ENCODE measurements around the gene SMARCC2.
A peak's percentile ranks its signal among the peaks of the same experiment; 100 is the strongest.
"Not testable (repeated sequence)": the region's sequence is repeated elsewhere in the genome, so short reads cannot be mapped to it uniquely, and the experiment has no call there.

The SMARCC2 gene

DNA sequence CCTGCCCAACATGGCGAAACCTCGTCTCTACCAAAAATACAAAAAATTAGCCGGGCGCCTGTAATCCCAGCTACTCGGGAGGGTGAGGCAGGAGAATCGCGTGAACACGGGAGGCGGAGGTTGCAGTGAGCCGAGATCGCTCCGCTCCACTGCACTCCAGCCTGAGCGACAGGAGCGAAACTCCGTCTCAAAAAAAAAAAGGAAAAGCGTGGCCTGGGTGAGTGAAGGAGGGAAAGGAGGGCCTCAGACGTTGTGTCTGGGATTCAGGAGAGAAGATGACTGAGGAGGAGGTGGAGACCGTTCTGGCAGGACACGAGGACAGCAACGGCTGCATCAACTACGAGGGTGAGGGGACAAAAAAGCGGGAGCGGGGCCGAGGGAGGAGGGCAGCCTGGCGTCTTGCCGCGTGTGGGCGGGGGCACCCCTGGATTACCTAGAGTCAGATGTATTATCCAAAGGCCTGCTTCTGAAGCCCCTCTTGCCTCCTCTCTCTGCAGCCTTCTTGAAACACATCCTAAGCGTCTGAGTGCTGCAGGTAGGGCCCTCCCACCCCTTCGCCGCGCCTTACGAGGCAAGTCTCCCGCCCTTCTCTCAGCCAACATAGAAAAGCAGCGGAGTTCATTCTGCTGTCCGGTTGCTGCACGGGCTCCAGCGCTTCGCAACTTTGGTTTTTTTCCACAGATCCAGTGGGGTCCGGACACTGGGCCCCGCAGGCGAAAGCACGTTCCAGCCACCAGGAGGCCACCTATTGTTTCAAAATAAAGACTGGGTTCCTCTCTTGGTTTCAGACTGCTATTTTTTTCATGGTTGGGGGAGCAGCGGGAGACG is 31.9 kb downstream of the SMARCC2 start:
- Histone ChIP-seq H3K27ac (ENCODE audit: low read depth, low read length) (peak overlapping the region; percentile 94), H3K27me3 (ENCODE audit: control insufficient read depth, insufficient read depth, low read length) (no peaks in the 10 kb centered on the region), H3K9ac (ENCODE audit: low read depth, low read length) (peak overlapping the region; percentile 41), H3K9me3 (ENCODE audit: control insufficient read depth, insufficient read depth, low read length) (no peaks in the 10 kb centered on the region), H3K4me1 (ENCODE audit: control insufficient read depth, insufficient read depth, low read length) (peaks cover 32% of the 10 kb centered on the region), H3K4me3 (ENCODE audit: low read depth, low read length) (peak overlapping the region; percentile 55), H3K36me3 (ENCODE audit: control insufficient read depth, insufficient read depth, low read length) (peaks cover 52% of the 10 kb centered on the region)

DNA sequence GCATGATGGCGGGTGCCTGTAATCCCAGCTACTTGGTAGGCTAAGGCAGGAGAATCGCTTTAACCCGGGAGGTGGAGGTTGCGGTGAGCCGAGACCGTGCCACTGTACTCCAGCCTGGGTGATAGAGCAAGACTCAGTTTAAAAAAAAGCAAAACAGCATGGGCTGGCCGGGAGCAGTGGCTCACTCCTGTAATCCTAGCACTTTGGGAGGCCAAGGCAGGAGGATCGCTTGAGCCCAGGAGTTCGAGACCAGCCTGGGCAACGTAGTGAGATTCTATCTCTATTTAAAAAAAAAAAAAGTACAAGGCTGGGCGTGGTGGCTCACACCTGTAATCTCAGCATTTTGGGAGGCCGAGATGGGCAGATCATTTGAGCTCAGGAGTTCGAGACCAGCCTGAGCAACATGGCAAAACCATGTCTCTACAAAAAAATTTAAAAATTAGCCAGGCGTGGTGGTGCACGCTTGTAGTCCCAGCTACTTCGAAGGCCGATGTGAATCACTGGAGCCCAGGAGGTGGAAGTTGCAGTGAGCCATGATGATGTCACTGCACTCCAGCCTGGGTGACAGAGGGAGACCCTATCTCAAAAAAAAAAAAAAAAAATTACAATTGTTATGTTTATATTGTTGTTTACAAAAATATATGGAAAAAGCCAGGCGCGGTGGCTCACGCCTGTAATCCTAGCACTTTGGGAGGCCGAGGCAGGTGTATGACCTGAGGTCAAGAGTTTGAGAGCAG is 32.7 kb downstream of the SMARCC2 start:
- Histone ChIP-seq H3K4me3 (ENCODE audit: low read depth, low read length) (peak overlapping the region; percentile 55; the same call in 1 of the 2 replicates), H3K4me1 (ENCODE audit: control insufficient read depth, insufficient read depth, low read length) (peaks cover 26% of the 10 kb centered on the region), H3K27ac (ENCODE audit: low read depth, low read length) (peak overlapping the region; percentile 94), H3K36me3 (ENCODE audit: control insufficient read depth, insufficient read depth, low read length) (peaks cover 45% of the 10 kb centered on the region)
- not testable (repeated sequence) for H3K9me3 ChIP-seq (ENCODE audit: control insufficient read depth, insufficient read depth, low read length); H3K27me3 ChIP-seq (ENCODE audit: control insufficient read depth, insufficient read depth, low read length); H3K9ac ChIP-seq (ENCODE audit: low read depth, low read length)

DNA sequence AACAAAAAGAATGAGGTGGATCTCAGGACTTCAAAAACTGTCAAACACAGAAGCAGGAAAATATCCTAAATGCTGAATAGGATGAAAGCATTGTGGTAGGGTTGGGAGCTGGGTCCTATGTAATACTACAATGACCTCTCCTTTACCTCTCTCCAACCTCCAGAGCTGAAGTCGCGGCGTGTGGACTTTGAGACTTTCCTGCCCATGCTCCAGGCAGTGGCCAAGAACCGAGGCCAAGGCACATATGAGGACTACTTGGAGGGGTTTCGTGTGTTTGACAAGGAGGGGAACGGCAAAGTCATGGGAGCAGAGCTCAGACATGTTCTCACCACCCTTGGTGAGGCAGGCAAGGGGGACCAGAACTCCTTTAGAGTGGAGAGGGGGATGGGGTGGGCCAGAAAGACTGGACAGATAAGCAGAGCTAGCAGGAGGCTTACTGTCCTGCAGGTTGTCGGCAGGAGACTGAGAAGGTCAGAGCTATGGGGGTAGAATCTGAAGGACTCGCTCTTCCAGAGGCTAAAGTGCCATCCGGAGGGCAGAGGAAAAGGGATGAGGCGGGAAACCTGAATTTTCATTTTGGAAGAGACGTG is 33.9 kb downstream of the SMARCC2 start:
- Histone ChIP-seq H3K27me3 (ENCODE audit: control insufficient read depth, insufficient read depth, low read length) (no peaks in the 10 kb centered on the region), H3K4me3 (ENCODE audit: low read depth, low read length) (no peak overlapping the region), H3K4me1 (ENCODE audit: control insufficient read depth, insufficient read depth, low read length) (peaks cover 22% of the 10 kb centered on the region), H3K27ac (ENCODE audit: low read depth, low read length) (no peak overlapping the region), H3K9me3 (ENCODE audit: control insufficient read depth, insufficient read depth, low read length) (no peaks in the 10 kb centered on the region), H3K9ac (ENCODE audit: low read depth, low read length) (no peak overlapping the region), H3K36me3 (ENCODE audit: control insufficient read depth, insufficient read depth, low read length) (peaks cover 32% of the 10 kb centered on the region)

DNA sequence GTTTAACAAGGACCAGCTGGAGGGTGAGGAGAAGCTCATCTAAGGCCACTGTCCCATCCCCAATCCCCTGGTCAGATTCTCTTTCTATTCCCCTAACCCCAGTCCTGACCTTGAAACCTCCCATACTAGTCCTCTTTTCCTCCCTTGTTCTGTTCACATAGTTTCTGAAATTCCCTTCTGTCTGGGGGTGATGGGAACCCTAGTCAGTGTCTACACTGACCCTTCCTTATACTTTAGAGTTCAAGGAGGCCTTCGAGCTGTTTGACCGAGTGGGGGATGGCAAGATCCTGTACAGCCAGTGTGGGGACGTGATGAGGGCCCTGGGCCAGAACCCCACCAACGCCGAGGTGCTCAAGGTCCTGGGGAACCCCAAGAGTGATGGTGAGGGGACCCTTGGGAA is 34.5 kb downstream of the SMARCC2 start:
- H3K27me3 ChIP-seq (ENCODE audit: control insufficient read depth, insufficient read depth, low read length): no peaks in the 10 kb centered on the region
- H3K4me1 ChIP-seq (ENCODE audit: control insufficient read depth, insufficient read depth, low read length): peaks cover 17% of the 10 kb centered on the region
- H3K27ac ChIP-seq (ENCODE audit: low read depth, low read length): peak overlapping the region; percentile 18
- no peak overlapping the region for H3K4me3 ChIP-seq (ENCODE audit: low read depth, low read length)
- H3K36me3 ChIP-seq (ENCODE audit: control insufficient read depth, insufficient read depth, low read length): peaks cover 30% of the 10 kb centered on the region
- no peaks in the 10 kb centered on the region for H3K9me3 ChIP-seq (ENCODE audit: control insufficient read depth, insufficient read depth, low read length)
- no peak overlapping the region for H3K9ac ChIP-seq (ENCODE audit: low read depth, low read length)

DNA sequence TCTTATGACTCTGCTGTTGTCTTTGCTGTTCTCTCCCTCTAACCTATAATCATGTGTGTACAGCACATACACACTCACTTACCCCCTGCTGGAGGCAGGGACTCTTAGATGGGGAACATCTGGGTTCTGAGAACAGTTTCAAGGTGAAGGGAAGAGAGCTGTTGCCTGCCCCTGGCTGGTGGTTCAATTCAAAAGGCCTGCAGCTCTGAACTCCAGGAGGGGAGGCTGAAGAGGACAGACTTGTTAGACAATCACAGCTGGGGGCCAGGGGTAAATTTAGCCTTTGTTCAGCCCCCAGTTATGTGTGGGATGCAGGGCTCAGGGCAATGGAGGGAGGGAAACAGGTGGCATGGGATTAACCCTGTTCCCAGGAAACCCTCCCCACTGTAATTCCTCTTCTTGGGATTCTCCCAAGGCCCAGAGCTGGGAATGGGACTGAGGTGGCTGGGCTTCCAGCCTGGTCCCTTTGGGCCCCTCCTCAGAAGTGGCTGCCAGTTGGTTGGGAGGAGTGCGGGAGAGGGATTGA is 35.0 kb downstream of the SMARCC2 start:
- Histone ChIP-seq H3K4me1 (ENCODE audit: control insufficient read depth, insufficient read depth, low read length) (peaks cover 12% of the 10 kb centered on the region), H3K27me3 (ENCODE audit: control insufficient read depth, insufficient read depth, low read length) (no peaks in the 10 kb centered on the region), H3K9me3 (ENCODE audit: control insufficient read depth, insufficient read depth, low read length) (no peaks in the 10 kb centered on the region), H3K36me3 (ENCODE audit: control insufficient read depth, insufficient read depth, low read length) (peaks cover 28% of the 10 kb centered on the region), H3K27ac (ENCODE audit: low read depth, low read length) (peak overlapping the region; percentile 18), H3K9ac (ENCODE audit: low read depth, low read length) (no peak overlapping the region), H3K4me3 (ENCODE audit: low read depth, low read length) (no peak overlapping the region)

DNA sequence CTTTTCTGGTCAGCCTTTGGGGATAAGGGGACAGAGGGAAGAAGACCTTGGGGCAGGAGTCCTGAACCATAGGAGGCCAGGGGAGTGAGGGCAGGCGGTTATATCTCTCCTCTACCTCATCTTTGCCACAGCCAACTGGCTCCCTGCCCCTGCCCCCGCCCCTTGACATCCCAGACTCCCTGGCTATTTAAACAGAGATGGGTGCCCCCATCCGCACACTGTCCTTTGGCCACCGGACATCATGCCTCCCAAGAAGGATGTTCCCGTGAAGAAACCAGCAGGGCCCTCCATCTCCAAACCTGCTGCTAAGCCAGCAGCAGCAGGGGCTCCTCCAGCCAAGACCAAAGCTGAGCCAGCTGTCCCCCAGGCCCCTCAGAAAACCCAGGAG is 35.6 kb downstream of the SMARCC2 start:
- no peaks in the 10 kb centered on the region for H3K27me3 ChIP-seq (ENCODE audit: control insufficient read depth, insufficient read depth, low read length)
- H3K9me3 ChIP-seq (ENCODE audit: control insufficient read depth, insufficient read depth, low read length): no peaks in the 10 kb centered on the region
- peak overlapping the region; percentile 92; the same call in 1 of the 2 replicates for H3K4me3 ChIP-seq (ENCODE audit: low read depth, low read length)
- peaks cover 27% of the 10 kb centered on the region for H3K36me3 ChIP-seq (ENCODE audit: control insufficient read depth, insufficient read depth, low read length)
- peaks cover 10% of the 10 kb centered on the region; the same call in 1 of the 2 replicates for H3K4me1 ChIP-seq (ENCODE audit: control insufficient read depth, insufficient read depth, low read length)
- H3K27ac ChIP-seq (ENCODE audit: low read depth, low read length): no peak overlapping the region
- H3K9ac ChIP-seq (ENCODE audit: low read depth, low read length): no peak overlapping the region

GRCh38 chr12:56152756-56153677 is 36.3 kb downstream of the SMARCC2 start:
- Histone ChIP-seq H3K9me3 (ENCODE audit: control insufficient read depth, insufficient read depth, low read length) (no peaks in the 10 kb centered on the region), H3K4me3 (ENCODE audit: low read depth, low read length) (peak overlapping the region; percentile 92), H3K9ac (ENCODE audit: low read depth, low read length) (peak overlapping the region; percentile 72), H3K27me3 (ENCODE audit: control insufficient read depth, insufficient read depth, low read length) (no peaks in the 10 kb centered on the region), H3K27ac (ENCODE audit: low read depth, low read length) (peak overlapping the region; percentile 98), H3K4me1 (ENCODE audit: control insufficient read depth, insufficient read depth, low read length) (peaks cover 10% of the 10 kb centered on the region; the same call in 1 of the 2 replicates), H3K36me3 (ENCODE audit: control insufficient read depth, insufficient read depth, low read length) (peaks cover 27% of the 10 kb centered on the region)

GRCh38 chr12:56152132-56152755 is 37.0 kb downstream of the SMARCC2 start, which contains the start of gene MYL6B:
Gene MYL6B (plus strand): TSS chr12:56152587. CDS start chr12:56153919, 1,332 bp downstream.
- Histone ChIP-seq H3K27ac (ENCODE audit: low read depth, low read length) (peak within 1 kb of the TSS; percentile 98), H3K9ac (ENCODE audit: low read depth, low read length) (peak within 1 kb of the TSS; percentile 79), H3K9me3 (ENCODE audit: control insufficient read depth, insufficient read depth, low read length) (no peaks in the 10 kb centered on the region), H3K4me1 (ENCODE audit: control insufficient read depth, insufficient read depth, low read length) (peaks cover 10% of the 10 kb centered on the region; the same call in 1 of the 2 replicates), H3K4me3 (ENCODE audit: low read depth, low read length) (peak within 1 kb of the TSS; percentile 92), H3K27me3 (ENCODE audit: control insufficient read depth, insufficient read depth, low read length) (no peaks in the 10 kb centered on the region), H3K36me3 (ENCODE audit: control insufficient read depth, insufficient read depth, low read length) (peaks cover 27% of the 10 kb centered on the region)

GRCh38 chr12:56151672-56152131 is 37.6 kb downstream of the SMARCC2 start:
- H3K4me1 ChIP-seq (ENCODE audit: control insufficient read depth, insufficient read depth, low read length): peaks cover 10% of the 10 kb centered on the region; the same call in 1 of the 2 replicates
- peaks cover 27% of the 10 kb centered on the region for H3K36me3 ChIP-seq (ENCODE audit: control insufficient read depth, insufficient read depth, low read length)
- H3K27me3 ChIP-seq (ENCODE audit: control insufficient read depth, insufficient read depth, low read length): no peaks in the 10 kb centered on the region
- peak overlapping the region; percentile 98 for H3K27ac ChIP-seq (ENCODE audit: low read depth, low read length)
- no peaks in the 10 kb centered on the region for H3K9me3 ChIP-seq (ENCODE audit: control insufficient read depth, insufficient read depth, low read length)
- peak overlapping the region; percentile 79 for H3K9ac ChIP-seq (ENCODE audit: low read depth, low read length)
- peak overlapping the region; percentile 92 for H3K4me3 ChIP-seq (ENCODE audit: low read depth, low read length)
